ENCODE data around the gene ANTXR2.

DNA sequence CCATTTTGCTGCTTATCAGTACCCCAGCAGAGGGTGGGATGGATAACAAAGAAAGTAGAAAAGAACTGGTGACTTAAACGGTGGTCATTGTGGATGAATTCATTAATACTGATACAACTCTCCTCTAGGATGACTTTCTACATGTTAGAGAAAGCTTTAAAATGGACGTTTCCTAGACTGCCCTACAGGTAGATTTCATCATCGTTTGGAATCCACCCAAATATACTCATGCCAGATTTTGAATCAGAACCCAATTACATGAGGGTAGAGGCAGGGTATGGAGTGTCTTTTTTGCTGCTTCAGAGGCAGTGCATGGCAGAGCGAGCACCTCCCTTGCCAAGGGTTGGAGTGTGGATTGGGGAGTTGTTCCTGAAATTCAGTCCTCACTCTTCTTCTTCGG, 13.3 kb upstream of the ANTXR2 start:
- TF ChIP-seq CTCF (IDR thresholded peaks at IDR 0.05) (no peak), ZFX (IDR thresholded peaks at IDR 0.05; ENCODE audit: borderline replicate concordance) (no peak)

Data from 22Rv1 (cell line).